HCT116 (cell line): ENCODE measurements around the gene GAB2. TPM values are rescaled to one million over a fixed set of nuclear protein-coding genes. Genes with fewer than 3 reads are reported as not detected.
"Not testable (repeated sequence)": the region's sequence is repeated elsewhere in the genome, so short reads cannot be mapped to it uniquely, and the experiment has no call there.

Experiments
- ATAC-seq: fragments of 200-7000 bp; cut with Tn5 transposase; 2 replicates; pipeline ENCODE4 v1.9.1; 2020; ENCODE audit warnings: mild to moderate bottlenecking, moderate library complexity
- BruUV-seq: library from RNA; stranded (reverse); fragments of 400-500 nt; replicated peaks from 2 replicates; lab custom pipeline; 2021; lab: Mats Ljungman, UMichigan
- CTCF ChIA-PET: fragments of 300-600 bp; sonication (Branson Sonifier 250); formaldehyde crosslinking; loops from one replicate; lab custom pipeline; 2021; ENCODE audit warnings: antibody characterized with exemption; lab: Charles Lee
- POLR2A ChIA-PET: fragments of 300-600, 350-600 bp; sonication (Branson Sonifier 250); formaldehyde crosslinking; loops from one replicate; lab custom pipeline; 2021; ENCODE audit warnings: antibody characterized with exemption; lab: Charles Lee
- RAD21 ChIA-PET, 2 experiments: fragments of 300-600 bp; sonication (Branson Sonifier 250); formaldehyde crosslinking; loops; one replicate each; lab custom pipeline; 2023; ENCODE audit warnings: low total read pairs in 2 of 2; ENCODE audit not compliant: uncharacterized antibody in 2 of 2, unreplicated experiment in 2 of 2, low non-redundant PET in 1 of 2; lab: Charles Lee
- DNase-seq: peaks from one replicate; pipeline ENCODE4 v3.0.0-alpha.2; 2010; ENCODE audit warnings: low read depth, low spot score
- H2AFZ ChIP-seq: fragments of 200-600 bp; shearing (Covaris generic), sonication (generic); 2 replicates; pipeline ENCODE4 v1.6.1; 2017; ENCODE audit warnings: low read depth, mixed run types, mixed read lengths, antibody characterized with exemption, low read length; ENCODE audit not compliant: poor library complexity, severe bottlenecking
- H3K27ac ChIP-seq: 2 replicates; pipeline ENCODE4 v1.5.1; 2012; ENCODE audit warnings: low read depth, low read length
- H3K27me3 ChIP-seq: fragments of 200-600 bp; sonication (generic); 2 replicates; pipeline ENCODE4 v1.6.1; 2016; ENCODE audit warnings: mixed run types, low read length, mixed read lengths; ENCODE audit not compliant: insufficient read depth
- H3K36me3 ChIP-seq, 2 experiments: fragments of 200-500 bp in 1 of 2; fragments of 200-600 bp in 1 of 2; sonication (Bioruptor generic) in 1 of 2; sonication (generic) in 1 of 2; 2 replicates each; pipeline versions ENCODE4 v1.5.1 to v1.6.1; 2014 to 2016; ENCODE audit warnings: low read length in 2 of 2, inconsistent platforms in 1 of 2, mixed read lengths in 1 of 2, mixed run types in 1 of 2; ENCODE audit not compliant: insufficient read depth in 2 of 2, control insufficient read depth in 1 of 2
- H3K4me1 ChIP-seq, 2 experiments: fragments of 200-600 bp in 1 of 2; sonication (generic) in 1 of 2; 2 replicates each; pipeline versions ENCODE4 v1.5.1 to v1.6.1; 2012 to 2017; ENCODE audit warnings: low read length in 2 of 2, inconsistent platforms in 1 of 2, mild to moderate bottlenecking in 1 of 2, mixed read lengths in 1 of 2, mixed run types in 1 of 2, moderate library complexity in 1 of 2; ENCODE audit not compliant: insufficient read depth in 2 of 2, control insufficient read depth in 1 of 2
- H3K4me2 ChIP-seq: fragments of 200-600 bp; sonication (generic); 2 replicates; pipeline ENCODE4 v1.6.1; 2017; ENCODE audit warnings: mixed run types, low read length, mixed read lengths
- H3K4me3 ChIP-seq, 2 experiments: fragments of 200-600 bp in 1 of 2; sonication (generic) in 1 of 2; replicated peaks in 1 of 2; 2 replicates each; pipeline ENCODE4 v1.5.1; 2011 to 2016; ENCODE audit warnings: low read length in 2 of 2, control low read depth in 1 of 2, low read depth in 1 of 2, mild to moderate bottlenecking in 1 of 2, mixed read lengths in 1 of 2, mixed run types in 1 of 2
- H3K79me2 ChIP-seq: fragments of 200-600 bp; sonication (generic); 2 replicates; pipeline ENCODE4 v1.6.1; 2017; ENCODE audit warnings: mild to moderate bottlenecking, mixed run types, low read length, moderate library complexity, mixed read lengths; ENCODE audit not compliant: insufficient read depth
- H3K9ac ChIP-seq: fragments of 200-600 bp; sonication (generic); 2 replicates; pipeline ENCODE4 v1.6.1; 2016; ENCODE audit warnings: low read length, mixed read lengths
- H3K9me2 ChIP-seq: fragments of 200-600 bp; sonication (generic), shearing (Covaris generic); 2 replicates; pipeline ENCODE4 v1.6.1; 2017; ENCODE audit warnings: mixed run types, mild to moderate bottlenecking, moderate library complexity; ENCODE audit not compliant: insufficient read depth
- H3K9me3 ChIP-seq, 2 experiments: fragments of 200-500 bp in 1 of 2; fragments of 200-600 bp in 1 of 2; sonication (Bioruptor generic) in 1 of 2; sonication (generic) in 1 of 2; 2 replicates each; pipeline ENCODE4 v1.6.1; 2014 to 2017; ENCODE audit warnings: low read length in 2 of 2, mixed read lengths in 2 of 2, inconsistent platforms in 1 of 2, low read depth in 1 of 2, mild to moderate bottlenecking in 1 of 2, mixed run types in 1 of 2, moderate library complexity in 1 of 2; ENCODE audit not compliant: control insufficient read depth in 1 of 2, insufficient read depth in 1 of 2
- H4K20me1 ChIP-seq: fragments of 200-600 bp; sonication (generic), shearing (Covaris generic); 2 replicates; pipeline ENCODE4 v1.6.1; 2017; ENCODE audit warnings: mixed run types, mild to moderate bottlenecking, moderate library complexity; ENCODE audit not compliant: insufficient read depth
- ATF3 ChIP-seq: IDR thresholded peaks from 2 replicates; pipeline ENCODE4 v1.6.1; 2012
- EGR1 ChIP-seq: IDR thresholded peaks from 2 replicates; pipeline ENCODE4 v1.6.1; 2012; ENCODE audit warnings: low read depth
- EZH2 ChIP-seq: fragments of 200-600 bp; sonication (generic); IDR thresholded peaks from 2 replicates; pipeline ENCODE4 v1.6.1; 2017; ENCODE audit warnings: antibody characterized with exemption, mixed run types
- JUND ChIP-seq: IDR thresholded peaks from 2 replicates; pipeline ENCODE4 v1.6.1; 2012
- POLR2A ChIP-seq: IDR thresholded peaks from 2 replicates; pipeline ENCODE4 v1.7.0; 2011; ENCODE audit warnings: borderline replicate concordance; ENCODE audit not compliant: insufficient read depth, insufficient read length; ENCODE audit errors: extremely low read depth
- SIN3A ChIP-seq: IDR thresholded peaks from 2 replicates; pipeline ENCODE4 v1.6.1; 2012; ENCODE audit warnings: low read depth
- SP1 ChIP-seq: IDR thresholded peaks from 2 replicates; pipeline ENCODE4 v1.6.1; 2012; ENCODE audit warnings: low read depth
- SRF ChIP-seq: IDR thresholded peaks from 2 replicates; pipeline ENCODE4 v1.6.1; 2012; ENCODE audit warnings: low read depth
- TCF7L2 ChIP-seq: IDR thresholded peaks from 2 replicates; pipeline ENCODE4 v1.7.0; 2011; ENCODE audit warnings: borderline replicate concordance, inconsistent platforms; ENCODE audit not compliant: insufficient read depth, insufficient read length; ENCODE audit errors: extremely low read depth
- YY1 ChIP-seq: IDR thresholded peaks from 2 replicates; pipeline ENCODE4 v1.6.1; 2011; ENCODE audit warnings: low read length, low read depth, moderate library complexity, mild to moderate bottlenecking; ENCODE audit not compliant: insufficient replicate concordance; ENCODE audit errors: extremely low read depth
- ZBTB33 ChIP-seq: IDR thresholded peaks from 2 replicates; pipeline ENCODE4 v1.6.1; 2011; ENCODE audit warnings: mild to moderate bottlenecking, low read length, moderate library complexity; ENCODE audit not compliant: insufficient replicate concordance; ENCODE audit errors: extremely low read depth
- intact Hi-C: fragments of 100-400 bp; cut with micrococcal nuclease; formaldehyde crosslinking; loops from 2 replicates; pipeline ENCODE4 v1.10.0; 2022
- total RNA-seq: library from RNA; stranded (reverse); gene quantifications from one replicate; pipeline ENCODE4 v1.2.1, GENCODE V29; 2021; ENCODE audit not compliant: unreplicated experiment

GAB2 gene
- total RNA-seq, 1 experiment from 2014 or later = 1.9 TPM

DNA sequence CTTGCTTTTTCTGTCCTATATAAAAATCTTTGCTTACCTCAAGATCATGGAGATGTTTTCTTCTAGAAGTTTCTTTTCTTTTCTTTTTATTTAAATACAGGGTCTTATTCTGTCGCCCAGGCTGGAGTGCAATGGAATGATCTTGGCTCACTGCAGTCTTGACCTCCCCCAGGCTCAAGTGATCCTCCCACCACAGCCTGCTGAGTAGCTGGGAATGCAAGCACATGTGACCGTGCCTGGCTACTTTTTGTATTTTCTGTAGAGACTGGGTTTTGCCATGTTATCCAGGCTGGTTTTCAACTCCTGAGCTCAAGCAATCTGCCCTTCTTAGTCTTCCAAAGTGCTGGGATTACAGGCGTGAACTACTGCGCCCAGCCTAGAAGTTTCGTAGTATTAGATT, 183.6 kb downstream of the GAB2 start:
- H3K9me3 ChIP-seq = no peaks in the 10 kb centered on the region
- H3K4me3 ChIP-seq = no peak overlapping the region
- no peaks in the 10 kb centered on the region for H3K79me2 ChIP-seq
- intact Hi-C loops = no loop called here
- H3K9me2 ChIP-seq = no peaks in the 10 kb centered on the region
- no peak overlapping the region for H3K27ac ChIP-seq
- H4K20me1 ChIP-seq = no peaks in the 10 kb centered on the region
- no peak overlapping the region for H3K4me2 ChIP-seq
- no TSS peak for BruUV-seq
- H3K4me1 ChIP-seq = no peaks in the 10 kb centered on the region
- H2AFZ ChIP-seq = no peak overlapping the region
- ChIA-PET CTCF (no interaction called here), POLR2A (no interaction called here), RAD21 (no interaction called here)
- H3K36me3 ChIP-seq = no peaks in the 10 kb centered on the region
- ATAC-seq (no peak), DNase-seq (no peak)
- no peaks in the 10 kb centered on the region for H3K27me3 ChIP-seq
- TF ChIP-seq YY1 (no peak), EZH2 (no peak), POLR2A (no peak), ZBTB33 (no peak), ATF3 (no peak), TCF7L2 (no peak), EGR1 (no peak), SRF (no peak), SP1 (no peak), SIN3A (no peak), JUND (no peak)
- no peak overlapping the region for H3K9ac ChIP-seq

- CTCF ChIA-PET, H2AFZ ChIP-seq, H3K79me2 ChIP-seq, H3K27me3 ChIP-seq, POLR2A ChIA-PET, H3K27ac ChIP-seq, RAD21 ChIA-PET, H3K9me2 ChIP-seq, H4K20me1 ChIP-seq, intact Hi-C loops, H3K4me2 ChIP-seq, BruUV-seq, H3K9me3 ChIP-seq, DNase-seq, H3K4me1 ChIP-seq, H3K9ac ChIP-seq, H3K4me3 ChIP-seq, ATAC-seq, H3K36me3 ChIP-seq: not testable (repeated sequence)
Measured at GRCh38 chr11:78233046-78233445, 184.6 kb downstream of the GAB2 start.
